Loucy (cell line): Measurements from ENCODE around the gene INTS6.

Experiments
- CTCF ChIP-seq: fragments of 200-600 bp; sonication (generic); conservative IDR thresholded peaks from 2 replicates; pipeline ENCODE4 v1.5.1; 2014; ENCODE audit warnings: mild to moderate bottlenecking, antibody characterized with exemption, low read length
- EZH2phosphoT487 ChIP-seq: fragments of 200-600 bp; IDR thresholded peaks from 2 replicates; pipeline ENCODE4 v1.6.1; 2018; ENCODE audit warnings: antibody characterized with exemption, mild to moderate bottlenecking, moderate library complexity, borderline replicate concordance

- TF ChIP-seq CTCF (no peak), EZH2phosphoT487 (no peak)
Observed at GRCh38 chr13:51324714-51325420, 128.0 kb downstream of the INTS6 start.
